B cell (primary cell): ENCODE data around the gene CNGA2. TPM values are rescaled to one million over a fixed set of nuclear protein-coding genes. Genes with fewer than 3 reads are reported as not detected.

Experiments
- ATAC-seq: fragments of 200-7000 bp; cut with Tn5 transposase; one replicate; pipeline ENCODE4 v1.10.0; 2021; ENCODE audit warnings: low read depth, mild to moderate bottlenecking, moderate number of reproducible peaks, moderate library complexity
- CTCF ChIA-PET: fragments of 350-600 bp; sonication (Branson Sonifier 250); formaldehyde crosslinking; loops from one replicate; lab custom pipeline; 2021; ENCODE audit warnings: antibody characterized with exemption, inconsistent platforms; lab: Charles Lee
- POLR2A ChIA-PET: fragments of 350-600 bp; sonication (Branson Sonifier 250); formaldehyde crosslinking; loops from one replicate; lab custom pipeline; 2021; ENCODE audit warnings: antibody characterized with exemption; lab: Charles Lee
- DNase-seq: peaks from one replicate; pipeline ENCODE4 v3.0.0; 2013
- H2AFZ ChIP-seq: 2 replicates; pipeline ENCODE4 v1.6.1; 2012; ENCODE audit warnings: mild to moderate bottlenecking, low read depth, low read length; ENCODE audit not compliant: insufficient read depth, poor library complexity, severe bottlenecking
- H3K27ac ChIP-seq, 2 donors: 1 replicate in 1 of 2; 2 replicates in 1 of 2; pipeline ENCODE4 v1.5.1; 2012 to 2013; ENCODE audit warnings: low read length in 2 of 2, mild to moderate bottlenecking in 2 of 2, moderate library complexity in 1 of 2
- H3K27me3 ChIP-seq, 4 experiments: fragments of 200-600 bp in 1 of 4; sonication (generic) in 1 of 4; replicated peaks in 1 of 4; 1 replicate in 2 of 4; 2 replicates in 2 of 4; pipeline versions ENCODE4 v1.6.1 to v1.7.0; 2013 to 2016; ENCODE audit warnings: low read length in 3 of 4, mild to moderate bottlenecking in 2 of 4, mixed read lengths in 1 of 4, moderate library complexity in 1 of 4; ENCODE audit not compliant: insufficient read depth in 4 of 4, control insufficient read depth in 3 of 4; ENCODE audit errors: control extremely low read depth in 1 of 4
- H3K36me3 ChIP-seq, 2 experiments: replicated peaks in 1 of 2; 1 replicate in 1 of 2; 2 replicates in 1 of 2; pipeline versions ENCODE4 v1.6.1 to v1.7.1; 2013; ENCODE audit warnings: low read length in 1 of 2; ENCODE audit not compliant: insufficient read depth in 2 of 2, control insufficient read depth in 1 of 2; ENCODE audit errors: control extremely low read depth in 1 of 2, extremely low read depth in 1 of 2
- H3K4me1 ChIP-seq, 2 donors: fragments of 200-600 bp in 1 of 2; sonication (generic) in 1 of 2; 1 replicate in 1 of 2; 2 replicates in 1 of 2; pipeline versions ENCODE4 v1.5.1 to v1.6.1; 2013 to 2017; ENCODE audit warnings: low read length in 2 of 2; ENCODE audit not compliant: control insufficient read depth in 2 of 2, insufficient read depth in 2 of 2
- H3K4me2 ChIP-seq: replicated peaks from 2 replicates; pipeline ENCODE3; 2012; ENCODE audit warnings: mild to moderate bottlenecking, low read depth, low read length; ENCODE audit not compliant: poor library complexity, severe bottlenecking
- H3K4me3 ChIP-seq, 5 experiments: fragments of 200-600 bp in 1 of 5; sonication (generic) in 1 of 5; 1 replicate in 3 of 5; 2 replicates in 2 of 5; pipeline versions ENCODE4 v1.5.1 to v1.7.0; 2011 to 2016; ENCODE audit warnings: low read length in 4 of 5, mild to moderate bottlenecking in 4 of 5, low read depth in 2 of 5, control low read depth in 1 of 5, moderate library complexity in 1 of 5; ENCODE audit not compliant: insufficient read depth in 1 of 5; ENCODE audit errors: control extremely low read depth in 1 of 5, extremely low read depth in 1 of 5
- H3K79me2 ChIP-seq: fragments of 200-600 bp; sonication (generic); one replicate; pipeline ENCODE4 v1.6.0; 2016; ENCODE audit warnings: low read length; ENCODE audit not compliant: control insufficient read depth, insufficient read depth
- H3K9ac ChIP-seq: fragments of 200-600 bp; sonication (generic); 2 replicates; pipeline ENCODE4 v1.6.1; 2017; ENCODE audit warnings: mild to moderate bottlenecking, low read length, moderate library complexity
- H3K9me3 ChIP-seq, 3 donors: one replicate each; pipeline versions ENCODE4 v1.6.1 to v1.7.1; 2013; ENCODE audit warnings: low read length in 2 of 3; ENCODE audit not compliant: control insufficient read depth in 2 of 3, insufficient read depth in 1 of 3; ENCODE audit errors: control extremely low read depth in 1 of 3
- H4K20me1 ChIP-seq: 2 replicates; pipeline ENCODE4 v1.6.0; 2012; ENCODE audit warnings: mild to moderate bottlenecking, low read length; ENCODE audit not compliant: insufficient read depth, control insufficient read depth, poor library complexity, severe bottlenecking
- H3K27ac Mint-ChIP-seq: one replicate; pipeline ENCODE4 v1.8.0; 2021; ENCODE audit warnings: mixed read lengths
- H3K27me3 Mint-ChIP-seq: one replicate; pipeline ENCODE4 v1.8.0; 2021; ENCODE audit warnings: mixed read lengths
- H3K4me1 Mint-ChIP-seq: one replicate; pipeline ENCODE4 v1.8.0; 2021; ENCODE audit warnings: mixed read lengths
- H3K4me3 Mint-ChIP-seq: one replicate; pipeline ENCODE4 v1.8.0; 2021; ENCODE audit warnings: mixed read lengths
- H3K9me3 Mint-ChIP-seq: one replicate; pipeline ENCODE4 v1.8.0; 2022; ENCODE audit warnings: mixed read lengths; ENCODE audit not compliant: insufficient read depth
- CTCF ChIP-seq: fragments of 200-600 bp; IDR thresholded peaks from one replicate; pipeline ENCODE4 v1.8.0; 2022; ENCODE audit warnings: antibody characterized with exemption, mild to moderate bottlenecking
- EZH2 ChIP-seq: IDR thresholded peaks from 2 replicates; pipeline ENCODE4 v1.6.1; 2012; ENCODE audit warnings: borderline replicate concordance, low read depth, mild to moderate bottlenecking, moderate library complexity, low read length; ENCODE audit not compliant: insufficient read depth, poor library complexity, severe bottlenecking
- WGBS: methylation state at CpG from one replicate; pipeline ENCODE4 v1.1.5; 2013; ENCODE audit warnings: missing lambda C conversion rate; ENCODE audit not compliant: insufficient coverage; 5-methylcytosine and 5-hydroxymethylcytosine counted together
- intact Hi-C: fragments of 100-400 bp; cut with micrococcal nuclease; formaldehyde crosslinking; loops from one replicate; pipeline ENCODE4 v1.10.0; 2022
- polyA plus RNA-seq: library from polyadenylated mRNA; depleted of rRNA; stranded (reverse); fragments of >200 nt; gene quantifications from 2 replicates; pipeline ENCODE4 v1.2.3, GENCODE V29; 2012
- total RNA-seq, 2 donors: library from RNA; stranded (reverse); fragments of 120-200 nt in 1 of 2; gene quantifications; 1 replicate in 1 of 2; 2 replicates in 1 of 2; pipeline versions ENCODE4 v1.2.3 to v1.2.4, GENCODE V29; 2013 to 2022

Gene CNGA2
- total and polyA plus RNA-seq, 2 donors (not counting 1 experiment from before 2014, with no cell fraction given): not detected

DNA sequence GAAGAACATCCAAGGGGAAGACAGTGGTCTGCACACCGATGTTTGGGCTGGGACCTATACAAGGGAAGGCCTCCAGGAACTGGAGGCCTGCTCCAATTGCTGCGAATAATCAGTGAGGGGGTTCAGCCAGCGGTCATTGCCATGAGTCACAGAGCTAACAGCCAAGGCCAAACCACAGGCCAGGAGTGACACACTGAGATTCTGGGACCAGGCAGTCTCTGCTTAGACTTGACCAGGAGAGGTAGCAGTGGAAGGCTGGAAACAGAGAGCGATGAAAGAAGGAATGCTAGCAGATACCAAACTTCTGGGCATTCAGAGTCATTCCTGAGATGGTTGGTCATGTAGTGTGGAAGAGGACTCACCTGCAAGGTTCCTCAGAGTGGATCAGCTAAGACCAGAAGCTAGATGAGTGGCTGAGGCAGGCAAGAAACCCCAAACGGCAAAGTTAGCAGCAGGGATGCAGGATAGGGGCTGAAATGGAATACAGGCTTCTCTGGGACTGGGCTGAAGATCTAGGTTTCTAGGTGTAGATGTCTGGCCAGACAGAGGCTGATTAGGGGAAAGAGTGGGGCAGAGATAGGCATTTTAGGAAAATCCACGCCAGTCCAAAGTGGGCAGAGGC is 54.7 kb downstream of the CNGA2 start:
- ChIA-PET POLR2A (no interaction called here), CTCF (no interaction called here)
- no peaks in the 10 kb centered on the region for H3K36me3 ChIP-seq
- Mint-ChIP-seq H3K27ac (no peak overlapping the region), H3K27me3 (no peaks in the 10 kb centered on the region), H3K9me3 (no peaks in the 10 kb centered on the region), H3K4me1 (no peaks in the 10 kb centered on the region), H3K4me3 (no peak overlapping the region)
- no peaks in the 10 kb centered on the region for H3K9me3 ChIP-seq
- WGBS: 86% methylated on average over 6 of the region's 6 CpGs
- no peak overlapping the region for H3K27ac ChIP-seq
- H3K4me3 ChIP-seq: no peak overlapping the region
- H3K9ac ChIP-seq: no peak overlapping the region
- intact Hi-C loops: no loop called here
- H2AFZ ChIP-seq: no peak overlapping the region
- TF ChIP-seq EZH2 (no peak), CTCF (no peak)
- H4K20me1 ChIP-seq: no peaks in the 10 kb centered on the region
- ATAC-seq: no peak
- H3K4me1 ChIP-seq: no peaks in the 10 kb centered on the region
- no peak overlapping the region for H3K4me2 ChIP-seq
- no peaks in the 10 kb centered on the region for H3K27me3 ChIP-seq
- H3K79me2 ChIP-seq: no peaks in the 10 kb centered on the region
- no peak for DNase-seq

- CTCF ChIA-PET: no interaction called here
- Histone ChIP-seq H3K9me3 (no peaks in the 10 kb centered on the region), H2AFZ (no peak overlapping the region), H3K4me3 (no peak overlapping the region), H3K79me2 (no peaks in the 10 kb centered on the region), H3K9ac (no peak overlapping the region), H3K4me2 (no peak overlapping the region), H3K27me3 (no peaks in the 10 kb centered on the region), H3K27ac (no peak overlapping the region), H3K4me1 (no peaks in the 10 kb centered on the region), H4K20me1 (no peaks in the 10 kb centered on the region), H3K36me3 (no peaks in the 10 kb centered on the region)
- WGBS: 100% methylated on average over 1 of the region's 3 CpGs
- no peak overlapping the region for H3K4me3 Mint-ChIP-seq
- DNase-seq: no peak
- TF ChIP-seq EZH2: no peak
- TF ChIP-seq CTCF: no peak
- intact Hi-C loops: no loop called here
- no peaks in the 10 kb centered on the region for H3K9me3 Mint-ChIP-seq
- ATAC-seq: no peak
- H3K4me1 Mint-ChIP-seq: no peaks in the 10 kb centered on the region
- POLR2A ChIA-PET: no interaction called here
- no peak overlapping the region for H3K27ac Mint-ChIP-seq
- H3K27me3 Mint-ChIP-seq: no peaks in the 10 kb centered on the region
Measured at GRCh38 chrX:151790481-151791160, 56.1 kb downstream of the CNGA2 start.
